Pulmonary artery endothelial cell (primary cell): Measurements from ENCODE around the gene ADPGK. TPM values are rescaled to one million over a fixed set of nuclear protein-coding genes. Genes with fewer than 3 reads are reported as not detected.
A peak's percentile ranks its signal among the peaks of the same experiment; 100 is the strongest.
"Not testable (repeated sequence)": the region's sequence is repeated elsewhere in the genome, so short reads cannot be mapped to it uniquely, and the experiment has no call there.

Experiments
- DNase-seq: peaks from one replicate; pipeline ENCODE4 v3.0.0-alpha.2; 2011; ENCODE audit warnings: low read depth, low spot score
- total RNA-seq: library from RNA; depleted of rRNA; stranded (reverse); fragments of >200 nt; gene quantifications from 2 replicates; pipeline ENCODE4 v1.2.3, GENCODE V29; 2014

Gene ADPGK
- total RNA-seq, 1 donor from 2014 or later = 48.7 TPM

DNA sequence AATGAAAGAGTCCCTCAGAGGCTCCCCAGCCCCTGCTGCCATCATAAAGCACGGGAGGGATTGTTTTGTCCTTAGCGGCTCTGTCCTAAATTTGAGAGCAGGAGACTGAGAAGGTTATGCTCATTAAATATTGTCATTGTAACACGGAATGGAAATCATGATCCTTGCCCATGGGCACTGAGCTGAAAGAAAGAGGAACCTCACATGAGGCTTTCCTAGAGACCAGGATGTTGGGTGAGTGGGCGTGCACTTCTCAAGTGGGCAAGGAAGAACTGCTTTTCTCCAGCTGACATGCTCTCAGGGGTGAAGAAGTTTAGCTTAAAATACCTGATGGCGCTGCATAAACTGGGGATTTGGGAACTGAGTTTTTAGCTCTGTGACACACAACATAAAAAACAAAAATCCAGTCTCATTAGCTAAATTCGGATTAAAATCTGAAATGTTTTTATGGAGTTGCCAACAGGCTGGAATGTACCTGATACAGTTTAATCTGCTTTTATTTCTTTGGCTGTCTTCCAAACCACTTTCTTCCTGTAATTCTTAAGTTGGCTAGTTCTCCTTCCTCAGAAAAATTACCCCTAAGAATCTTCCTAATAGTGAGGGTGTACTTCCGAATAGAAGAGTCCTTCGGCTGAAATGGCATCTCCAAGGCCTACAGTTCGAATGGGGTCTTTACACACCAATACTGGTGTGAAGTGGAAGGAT is 31.7 kb downstream of the ADPGK start:
- DNase-seq = peak; percentile 19

DNA sequence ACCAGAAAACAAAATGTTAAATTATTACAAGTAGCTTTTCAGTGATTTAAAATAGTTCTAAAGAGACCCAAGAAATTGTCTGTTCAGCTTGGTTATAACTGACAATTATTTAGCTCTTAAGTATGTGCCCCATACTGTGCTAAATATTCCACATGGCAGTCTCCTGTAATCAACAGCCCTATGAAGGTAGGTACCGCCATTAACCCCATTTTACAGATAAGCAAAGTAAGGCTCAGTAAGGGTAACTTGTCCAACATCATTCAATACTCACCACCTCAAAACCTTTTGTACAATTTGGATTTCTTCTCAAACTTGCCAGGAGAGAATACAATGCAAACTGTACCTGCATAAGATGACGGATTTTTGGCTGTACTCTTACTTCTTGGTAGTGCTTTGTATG is 33.9 kb downstream of the ADPGK start:
- no peak for DNase-seq

DNA sequence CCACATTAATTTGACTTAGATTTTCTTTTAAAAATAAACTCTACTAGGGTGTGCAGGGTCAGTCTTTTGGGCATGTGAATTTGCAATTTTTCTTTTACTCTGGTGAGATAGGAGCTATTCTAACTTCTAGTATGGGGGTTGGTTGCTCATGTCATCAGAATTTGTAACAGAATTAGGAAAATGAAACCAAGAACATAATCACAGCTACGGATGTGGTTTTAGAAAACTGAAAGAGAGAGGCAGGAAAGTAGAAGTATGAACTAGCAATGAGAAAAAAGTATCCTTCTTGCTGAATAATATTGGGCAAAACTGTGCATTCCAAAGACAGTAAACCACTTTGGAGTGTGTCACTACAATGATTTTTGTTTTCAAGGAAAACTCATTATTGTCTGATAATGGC is 43.3 kb downstream of the ADPGK start:
- DNase-seq = no peak

DNA sequence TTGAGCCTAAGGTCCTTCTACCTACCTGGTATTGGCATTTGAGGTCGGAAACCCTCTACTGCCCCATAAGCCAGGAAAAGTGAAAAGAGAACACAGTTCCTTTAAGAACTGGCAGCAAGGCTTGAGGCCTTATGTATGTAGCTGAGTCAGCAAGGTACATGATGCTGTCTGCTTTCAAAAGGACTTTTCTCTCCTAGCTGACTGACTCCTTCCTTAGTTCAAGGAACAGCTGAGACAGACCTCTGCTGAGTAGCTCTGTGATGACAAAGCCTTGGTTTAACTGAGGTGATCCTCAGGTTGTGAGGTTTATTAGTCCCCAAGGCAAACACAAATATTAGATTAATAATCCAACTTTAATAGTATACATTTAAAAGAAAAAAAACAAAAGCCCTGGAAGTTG is 45.8 kb downstream of the ADPGK start:
- no peak for DNase-seq

DNA sequence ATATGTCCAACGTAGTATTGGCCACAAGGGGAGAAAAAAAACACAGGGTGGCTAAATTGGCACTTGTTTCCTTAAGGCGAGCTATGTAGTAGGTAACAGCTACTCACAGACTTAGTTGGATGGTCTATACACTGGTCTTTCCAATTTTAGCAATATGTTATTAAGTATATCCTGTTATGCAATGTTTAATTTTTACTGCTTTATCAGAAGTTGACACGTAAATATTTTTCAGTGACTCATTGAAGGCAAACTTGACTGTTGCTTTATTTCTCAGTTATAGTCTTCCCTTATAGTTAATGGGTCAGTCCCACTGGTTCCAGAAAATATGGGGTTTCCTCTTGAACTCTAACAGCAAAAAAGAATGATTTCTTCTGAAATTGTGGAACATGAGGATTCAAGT is 46.5 kb downstream of the ADPGK start:
- DNase-seq = no peak

DNA sequence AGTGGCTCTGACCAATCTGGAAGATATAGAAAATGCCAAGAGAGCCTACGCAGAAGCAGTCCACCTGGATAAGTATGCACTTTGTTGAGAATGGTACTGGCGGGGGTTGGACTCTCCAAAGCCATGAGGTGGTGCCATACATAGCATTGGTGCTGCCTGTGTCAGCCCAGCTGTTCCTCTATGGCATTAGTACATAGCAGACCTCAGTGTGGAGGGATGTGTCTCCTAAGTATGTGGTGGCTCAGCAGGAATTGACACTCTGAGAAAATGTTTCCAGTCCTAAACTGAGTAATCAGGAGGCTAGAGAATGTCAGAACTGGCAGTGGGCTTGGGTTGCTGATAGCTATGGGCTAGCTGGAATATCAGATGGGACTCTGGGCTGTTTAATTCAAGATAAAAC is 48.4 kb downstream of the ADPGK start:
- no peak for DNase-seq

DNA sequence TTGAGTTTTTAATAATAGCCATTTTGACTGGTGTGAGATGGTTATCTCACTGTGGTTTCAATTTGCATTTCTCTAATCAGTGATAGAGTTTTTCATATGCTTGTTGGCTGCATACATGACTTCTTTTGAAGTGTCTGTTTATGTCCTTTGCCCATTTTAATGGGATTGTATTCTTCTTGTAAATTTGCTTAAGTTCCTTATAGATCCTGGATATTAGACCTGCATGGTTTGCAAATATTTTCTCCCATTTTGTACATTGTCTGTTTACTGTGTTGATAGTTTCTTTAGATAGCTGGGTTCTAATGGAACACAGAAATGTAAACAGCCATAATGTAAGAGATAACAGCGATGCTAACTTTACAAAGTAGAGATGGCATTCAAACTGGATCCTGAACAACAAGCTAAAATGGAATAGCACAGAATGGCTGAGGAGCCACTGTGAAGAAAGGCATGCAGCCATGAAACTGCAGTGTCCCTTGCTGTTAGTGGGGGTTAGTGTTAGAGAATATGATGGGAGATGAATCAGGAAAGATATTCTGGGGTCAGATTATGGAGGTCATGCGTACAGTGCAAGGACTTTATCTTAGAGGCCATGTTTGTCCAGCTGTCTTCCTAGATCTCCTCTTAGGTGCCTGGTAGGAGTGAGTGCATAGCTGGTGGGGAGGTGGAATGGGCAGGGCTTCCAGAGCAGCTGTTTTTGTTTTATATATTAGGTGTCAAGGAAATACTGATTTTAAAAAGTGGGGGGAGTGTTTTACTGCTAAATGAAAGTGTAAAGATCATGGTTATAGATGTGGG is 49.4 kb downstream of the ADPGK start:
- DNase-seq = no peak

DNA sequence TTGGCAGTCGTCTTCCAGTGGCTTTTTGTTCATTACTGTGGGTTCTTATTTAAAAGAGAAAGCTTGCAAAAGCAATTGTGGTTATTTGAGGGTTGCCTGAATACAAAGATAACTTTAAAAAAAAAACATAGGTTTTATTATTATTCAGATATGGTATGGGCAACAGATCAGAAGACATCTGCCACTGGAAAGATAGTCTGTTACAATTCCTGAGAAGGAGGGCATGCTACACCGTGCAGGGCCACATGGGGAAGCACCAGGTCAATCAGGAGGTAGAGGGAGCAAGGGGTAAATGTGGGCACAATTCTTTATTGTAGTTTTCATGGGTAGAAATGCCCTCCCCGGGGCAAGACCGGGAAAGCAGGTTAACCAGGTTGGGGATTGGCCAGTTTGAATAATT is 51.0 kb downstream of the ADPGK start:
- no peak for DNase-seq

DNA sequence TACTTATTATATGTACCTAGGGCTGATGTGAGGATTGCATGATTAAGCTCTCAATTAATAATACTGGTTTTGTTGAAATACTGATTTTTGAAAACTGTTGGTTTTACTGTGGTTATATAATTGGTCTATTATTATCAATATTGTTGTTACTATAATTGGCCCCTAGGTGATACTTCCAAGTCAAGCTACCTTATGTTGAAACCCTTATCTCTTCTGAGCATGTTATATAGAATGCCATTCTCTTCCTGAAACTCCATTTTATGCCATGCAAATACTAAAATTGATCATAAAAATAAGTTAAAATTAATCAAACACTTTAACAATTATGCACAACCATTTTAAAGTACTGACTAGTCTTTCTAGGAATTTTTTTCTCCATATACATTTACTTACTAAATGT is 51.5 kb downstream of the ADPGK start:
- DNase-seq = no peak

DNA sequence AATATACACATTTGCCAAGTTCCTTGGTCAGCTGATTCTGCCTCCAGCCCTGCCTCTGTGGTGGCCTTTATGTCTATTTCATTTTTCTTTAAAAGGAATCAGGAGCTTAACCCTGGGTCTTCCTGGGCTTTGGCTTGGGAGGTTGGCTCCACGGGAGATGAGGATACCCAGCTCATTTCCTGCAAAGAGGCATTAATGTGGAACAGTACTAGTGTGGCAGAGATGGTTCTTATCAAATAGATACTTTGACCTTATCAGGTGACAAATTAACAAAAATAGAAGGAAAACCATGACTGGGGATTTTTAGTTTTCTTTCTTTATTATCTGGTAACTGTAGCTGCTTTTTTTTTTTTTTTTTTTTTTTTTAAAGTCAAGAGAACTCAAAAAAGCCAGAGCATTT is 54.7 kb downstream of the ADPGK start:
- DNase-seq = no peak

DNA sequence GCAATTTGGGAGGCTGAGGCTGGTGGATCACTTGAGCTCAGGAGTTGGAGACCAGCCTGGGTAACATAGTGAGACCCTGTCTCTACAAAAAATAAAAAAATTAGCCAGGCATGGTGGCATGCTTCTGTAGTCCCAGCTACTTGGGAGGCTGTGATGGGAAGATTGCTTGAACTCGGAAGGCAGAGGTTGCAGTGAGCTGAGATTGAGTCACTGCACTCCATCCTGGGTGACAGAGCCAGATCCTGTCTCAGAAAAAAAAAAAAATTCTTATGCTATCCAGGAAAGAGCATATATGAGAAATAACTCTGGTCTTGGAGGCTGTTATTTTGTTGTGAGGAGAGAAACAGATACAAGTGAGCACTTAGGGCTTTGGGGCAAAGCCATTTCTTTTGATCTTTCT is 55.3 kb downstream of the ADPGK start:
- DNase-seq = not testable (repeated sequence)

DNA sequence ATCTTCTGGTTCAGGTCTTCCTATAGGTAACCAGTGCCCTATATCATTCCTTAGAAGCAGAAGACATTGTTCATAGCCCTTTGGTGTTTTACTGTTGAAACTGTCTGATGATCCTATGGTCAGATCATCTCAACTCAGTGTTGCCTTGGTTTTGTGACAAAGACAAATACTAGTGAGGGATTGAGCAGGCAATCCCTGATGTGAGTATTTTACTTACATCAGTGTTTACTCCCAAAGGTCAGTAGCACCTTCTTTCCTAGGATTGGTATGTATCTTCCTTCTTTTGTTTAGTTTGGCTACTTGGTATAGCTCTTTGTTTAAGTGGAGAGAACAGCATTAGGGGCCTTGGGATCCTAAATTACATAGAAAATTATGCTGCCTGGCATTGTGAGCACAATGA is 56.4 kb downstream of the ADPGK start:
- no peak for DNase-seq

DNA sequence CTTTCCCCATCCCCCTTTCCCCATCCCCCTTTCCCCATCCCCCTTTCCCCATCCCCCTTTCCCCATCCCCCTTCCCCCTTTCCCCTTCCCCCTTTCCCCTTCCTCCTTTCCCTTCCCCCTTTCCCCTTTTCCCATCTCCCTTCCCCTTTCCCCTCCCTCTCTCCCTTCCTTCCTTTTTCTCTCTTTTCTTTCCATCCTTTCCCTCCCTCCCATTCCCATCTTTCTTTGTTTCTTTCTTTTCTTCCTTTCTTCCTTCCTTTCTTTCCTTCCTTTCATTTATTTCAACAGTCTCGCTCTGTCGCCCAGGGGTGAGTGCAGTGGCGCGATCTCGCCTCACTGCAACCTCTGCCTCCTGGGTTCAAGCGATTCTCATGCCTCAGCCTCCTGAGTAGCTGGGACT is 57.7 kb downstream of the ADPGK start:
- DNase-seq = not testable (repeated sequence)

DNA sequence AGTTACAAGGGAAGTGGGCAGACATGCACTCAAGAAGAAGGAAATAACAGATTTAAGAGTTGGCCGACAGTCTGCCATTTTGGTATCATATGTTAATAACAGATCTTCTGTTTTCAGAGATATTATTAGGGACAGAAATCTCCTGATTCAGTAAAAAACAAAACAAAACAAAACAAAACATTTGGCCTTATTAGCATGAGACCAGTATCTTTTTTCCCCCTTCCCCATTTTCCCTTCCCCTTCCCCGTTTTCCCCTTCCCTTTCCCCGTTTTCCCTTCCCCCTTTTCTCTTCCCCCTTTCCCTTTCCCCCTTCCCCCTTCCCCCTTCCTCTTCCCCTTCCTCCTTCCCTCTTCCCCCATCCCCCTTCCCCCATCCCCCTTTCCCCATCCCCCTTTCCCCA is 58.1 kb downstream of the ADPGK start:
- no peak for DNase-seq

DNA sequence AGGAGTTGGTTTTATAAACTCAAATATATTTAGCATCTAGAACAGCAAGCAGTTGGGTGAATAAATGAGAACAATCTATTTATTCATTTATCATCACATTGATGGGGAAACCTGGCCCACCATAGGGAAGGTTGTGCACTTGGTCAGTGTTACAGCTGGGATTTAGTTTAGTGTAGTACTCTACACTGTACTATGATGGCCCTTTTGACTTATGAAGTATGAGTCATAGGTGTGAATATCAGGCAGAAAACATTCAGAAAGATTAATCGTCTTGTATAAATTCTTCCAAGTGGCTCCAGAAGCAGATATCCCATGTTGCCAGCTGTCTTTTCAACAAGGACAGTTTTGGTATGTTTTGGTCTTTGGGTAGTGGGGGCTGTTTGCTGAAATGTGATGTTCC is 59.5 kb downstream of the ADPGK start:
- no peak for DNase-seq

DNA sequence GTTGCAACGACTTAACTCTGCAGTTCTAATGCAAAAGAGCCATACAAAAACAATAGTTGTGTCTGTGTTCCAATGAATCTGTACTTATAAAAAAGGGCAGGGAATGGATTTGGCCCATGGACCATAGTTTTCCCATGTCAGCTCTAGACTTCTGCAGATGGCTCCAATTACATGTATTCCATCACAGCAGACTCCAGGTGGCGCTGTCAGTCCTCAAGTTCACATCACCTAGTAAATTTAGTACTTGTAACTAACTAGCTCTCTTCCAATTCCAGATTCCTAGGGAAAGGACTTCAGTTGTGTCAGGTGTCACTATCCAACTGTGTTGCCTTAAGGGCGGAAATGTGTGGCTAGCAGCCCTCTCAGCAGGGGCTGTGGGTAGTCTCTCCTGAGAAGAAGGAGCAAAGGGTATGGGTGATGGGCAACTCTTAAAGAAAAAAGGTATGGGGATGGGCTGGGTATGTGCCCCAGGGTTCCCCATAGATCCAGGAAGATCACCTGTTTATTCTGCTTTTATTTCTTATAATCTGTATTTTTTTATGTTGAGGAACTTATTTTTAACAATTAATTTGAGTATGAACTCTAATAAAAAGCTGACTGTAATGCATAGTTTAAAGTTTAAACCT is 61.4 kb downstream of the ADPGK start:
- peak; percentile 19 for DNase-seq

DNA sequence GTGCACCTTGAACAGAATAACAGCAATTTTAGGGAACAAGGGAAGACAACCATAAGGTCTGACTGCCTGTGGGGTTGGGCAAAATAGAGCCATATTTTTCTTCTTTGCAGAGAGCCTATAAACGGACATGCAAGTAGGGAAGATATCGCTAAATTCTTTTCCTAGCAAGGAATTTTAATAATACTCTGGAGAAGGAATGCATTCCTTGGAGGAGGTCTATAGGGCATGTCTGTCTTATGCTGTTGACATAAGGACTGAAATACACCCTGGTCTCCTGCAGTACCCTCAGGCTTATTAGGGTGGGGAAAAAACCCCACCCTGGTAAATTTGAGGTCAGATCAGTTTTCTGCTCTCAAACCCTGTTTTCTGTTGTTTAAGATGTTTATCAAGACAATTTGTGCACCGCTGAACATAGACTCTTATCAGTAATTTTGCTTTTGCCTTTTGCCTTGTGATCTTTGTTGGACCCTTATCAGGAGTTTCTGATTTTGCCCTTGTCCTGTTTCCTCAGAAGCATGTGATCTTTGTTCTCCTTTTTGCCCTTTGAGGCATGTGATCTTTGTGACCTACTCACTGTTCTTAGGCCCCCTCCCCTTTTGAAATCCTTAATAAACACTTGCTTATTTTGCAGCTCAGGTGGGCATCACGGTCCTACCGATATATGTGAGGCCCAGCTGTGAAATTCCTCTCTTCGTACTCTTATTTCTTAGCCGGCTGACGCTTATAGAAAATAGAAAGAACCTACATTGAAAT is 74.8 kb downstream of the ADPGK start:
- DNase-seq = not testable (repeated sequence)

DNA sequence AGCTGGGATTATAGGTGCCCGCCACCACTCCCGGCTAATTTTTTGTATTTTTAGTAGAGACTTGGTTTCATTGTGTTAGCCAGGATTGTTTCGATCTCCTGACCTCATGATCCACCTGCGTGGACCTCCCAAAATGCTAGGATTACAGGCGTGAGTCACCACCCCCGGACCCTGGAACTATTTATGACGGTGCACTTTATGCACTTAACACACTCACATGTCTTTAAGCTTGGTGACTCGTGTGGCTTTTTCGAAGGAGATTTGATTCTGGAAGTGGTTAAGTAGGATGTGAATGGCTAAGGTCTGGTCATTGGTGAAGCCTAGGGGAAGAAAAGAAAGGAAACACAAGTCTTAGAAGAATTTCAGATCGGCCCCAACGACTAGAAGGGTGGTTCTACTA is 77.3 kb downstream of the ADPGK start:
- no peak for DNase-seq
